B cell (primary cell): Measurements from ENCODE around the gene SLC2A1. TPM values are rescaled to one million over a fixed set of nuclear protein-coding genes. Genes with fewer than 3 reads are reported as not detected.

Experiments
- ATAC-seq: fragments of 200-7000 bp; cut with Tn5 transposase; one replicate; pipeline ENCODE4 v1.10.0; 2021; ENCODE audit warnings: low read depth, mild to moderate bottlenecking, moderate number of reproducible peaks, moderate library complexity
- CTCF ChIA-PET: fragments of 350-600 bp; sonication (Branson Sonifier 250); formaldehyde crosslinking; loops from one replicate; lab custom pipeline; 2021; ENCODE audit warnings: antibody characterized with exemption, inconsistent platforms; lab: Charles Lee
- POLR2A ChIA-PET: fragments of 350-600 bp; sonication (Branson Sonifier 250); formaldehyde crosslinking; loops from one replicate; lab custom pipeline; 2021; ENCODE audit warnings: antibody characterized with exemption; lab: Charles Lee
- DNase-seq: peaks from one replicate; pipeline ENCODE4 v3.0.0; 2013
- H2AFZ ChIP-seq: 2 replicates; pipeline ENCODE4 v1.6.1; 2012; ENCODE audit warnings: mild to moderate bottlenecking, low read depth, low read length; ENCODE audit not compliant: insufficient read depth, poor library complexity, severe bottlenecking
- H3K27ac ChIP-seq, 2 donors: 1 replicate in 1 of 2; 2 replicates in 1 of 2; pipeline ENCODE4 v1.5.1; 2012 to 2013; ENCODE audit warnings: low read length in 2 of 2, mild to moderate bottlenecking in 2 of 2, moderate library complexity in 1 of 2
- H3K27me3 ChIP-seq, 4 experiments: fragments of 200-600 bp in 1 of 4; sonication (generic) in 1 of 4; replicated peaks in 1 of 4; 1 replicate in 2 of 4; 2 replicates in 2 of 4; pipeline versions ENCODE4 v1.6.1 to v1.7.0; 2013 to 2016; ENCODE audit warnings: low read length in 3 of 4, mild to moderate bottlenecking in 2 of 4, mixed read lengths in 1 of 4, moderate library complexity in 1 of 4; ENCODE audit not compliant: insufficient read depth in 4 of 4, control insufficient read depth in 3 of 4; ENCODE audit errors: control extremely low read depth in 1 of 4
- H3K36me3 ChIP-seq, 2 experiments: replicated peaks in 1 of 2; 1 replicate in 1 of 2; 2 replicates in 1 of 2; pipeline versions ENCODE4 v1.6.1 to v1.7.1; 2013; ENCODE audit warnings: low read length in 1 of 2; ENCODE audit not compliant: insufficient read depth in 2 of 2, control insufficient read depth in 1 of 2; ENCODE audit errors: control extremely low read depth in 1 of 2, extremely low read depth in 1 of 2
- H3K4me1 ChIP-seq, 2 donors: fragments of 200-600 bp in 1 of 2; sonication (generic) in 1 of 2; 1 replicate in 1 of 2; 2 replicates in 1 of 2; pipeline versions ENCODE4 v1.5.1 to v1.6.1; 2013 to 2017; ENCODE audit warnings: low read length in 2 of 2; ENCODE audit not compliant: control insufficient read depth in 2 of 2, insufficient read depth in 2 of 2
- H3K4me2 ChIP-seq: replicated peaks from 2 replicates; pipeline ENCODE3; 2012; ENCODE audit warnings: mild to moderate bottlenecking, low read depth, low read length; ENCODE audit not compliant: poor library complexity, severe bottlenecking
- H3K4me3 ChIP-seq, 5 experiments: fragments of 200-600 bp in 1 of 5; sonication (generic) in 1 of 5; 1 replicate in 3 of 5; 2 replicates in 2 of 5; pipeline versions ENCODE4 v1.5.1 to v1.7.0; 2011 to 2016; ENCODE audit warnings: low read length in 4 of 5, mild to moderate bottlenecking in 4 of 5, low read depth in 2 of 5, control low read depth in 1 of 5, moderate library complexity in 1 of 5; ENCODE audit not compliant: insufficient read depth in 1 of 5; ENCODE audit errors: control extremely low read depth in 1 of 5, extremely low read depth in 1 of 5
- H3K79me2 ChIP-seq: fragments of 200-600 bp; sonication (generic); one replicate; pipeline ENCODE4 v1.6.0; 2016; ENCODE audit warnings: low read length; ENCODE audit not compliant: control insufficient read depth, insufficient read depth
- H3K9ac ChIP-seq: fragments of 200-600 bp; sonication (generic); 2 replicates; pipeline ENCODE4 v1.6.1; 2017; ENCODE audit warnings: mild to moderate bottlenecking, low read length, moderate library complexity
- H3K9me3 ChIP-seq, 3 donors: one replicate each; pipeline versions ENCODE4 v1.6.1 to v1.7.1; 2013; ENCODE audit warnings: low read length in 2 of 3; ENCODE audit not compliant: control insufficient read depth in 2 of 3, insufficient read depth in 1 of 3; ENCODE audit errors: control extremely low read depth in 1 of 3
- H4K20me1 ChIP-seq: 2 replicates; pipeline ENCODE4 v1.6.0; 2012; ENCODE audit warnings: mild to moderate bottlenecking, low read length; ENCODE audit not compliant: insufficient read depth, control insufficient read depth, poor library complexity, severe bottlenecking
- H3K27ac Mint-ChIP-seq: one replicate; pipeline ENCODE4 v1.8.0; 2021; ENCODE audit warnings: mixed read lengths
- H3K27me3 Mint-ChIP-seq: one replicate; pipeline ENCODE4 v1.8.0; 2021; ENCODE audit warnings: mixed read lengths
- H3K4me1 Mint-ChIP-seq: one replicate; pipeline ENCODE4 v1.8.0; 2021; ENCODE audit warnings: mixed read lengths
- H3K4me3 Mint-ChIP-seq: one replicate; pipeline ENCODE4 v1.8.0; 2021; ENCODE audit warnings: mixed read lengths
- H3K9me3 Mint-ChIP-seq: one replicate; pipeline ENCODE4 v1.8.0; 2022; ENCODE audit warnings: mixed read lengths; ENCODE audit not compliant: insufficient read depth
- CTCF ChIP-seq: fragments of 200-600 bp; IDR thresholded peaks from one replicate; pipeline ENCODE4 v1.8.0; 2022; ENCODE audit warnings: antibody characterized with exemption, mild to moderate bottlenecking
- EZH2 ChIP-seq: IDR thresholded peaks from 2 replicates; pipeline ENCODE4 v1.6.1; 2012; ENCODE audit warnings: borderline replicate concordance, low read depth, mild to moderate bottlenecking, moderate library complexity, low read length; ENCODE audit not compliant: insufficient read depth, poor library complexity, severe bottlenecking
- WGBS: methylation state at CpG from one replicate; pipeline ENCODE4 v1.1.5; 2013; ENCODE audit warnings: missing lambda C conversion rate; ENCODE audit not compliant: insufficient coverage; 5-methylcytosine and 5-hydroxymethylcytosine counted together
- intact Hi-C: fragments of 100-400 bp; cut with micrococcal nuclease; formaldehyde crosslinking; loops from one replicate; pipeline ENCODE4 v1.10.0; 2022
- polyA plus RNA-seq: library from polyadenylated mRNA; depleted of rRNA; stranded (reverse); fragments of >200 nt; gene quantifications from 2 replicates; pipeline ENCODE4 v1.2.3, GENCODE V29; 2012
- total RNA-seq, 2 donors: library from RNA; stranded (reverse); fragments of 120-200 nt in 1 of 2; gene quantifications; 1 replicate in 1 of 2; 2 replicates in 1 of 2; pipeline versions ENCODE4 v1.2.3 to v1.2.4, GENCODE V29; 2013 to 2022

SLC2A1 gene
- total and polyA plus RNA-seq, 2 donors (not counting 1 experiment from before 2014, with no cell fraction given), result 223 to 240 TPM

- ChIA-PET CTCF (interaction anchor here (0.7 to 21.2 kb wide), 35 partner anchors 8 to 491 kb away, joined by 3 to 1178 read pairs (median 6); partner anchors contain the start of genes CFAP57, EBNA1BP2 and SLC2A1), POLR2A (interaction anchor here (1.1 to 10.2 kb wide), 8 partner anchors 9 to 149 kb away, joined by 3 to 209 read pairs (median 14); partner anchors contain the start of gene SLC2A1)
- DNase-seq (no peak), ATAC-seq (no peak)
- Histone ChIP-seq H3K4me2 (peak overlapping the region; percentile 92), H3K27ac (peak overlapping the region; percentile 96 to 98), H3K9ac (peak overlapping the region; percentile 97), H3K4me1 (peaks cover 23% of the 10 kb centered on the region in 2 donors), H4K20me1 (peaks cover 7% of the 10 kb centered on the region), H3K27me3 (no peaks in the 10 kb centered on the region), H3K4me3 (peak overlapping the region; percentile 48 to 83 (median 80)), H3K36me3 (peaks cover 2 to 28% of the 10 kb centered on the region in 2 experiments), H3K9me3 (no peaks in the 10 kb centered on the region), H2AFZ (peak overlapping the region; percentile 84), H3K79me2 (peaks cover 8% of the 10 kb centered on the region)
- TF ChIP-seq EZH2 (no peak), CTCF (no peak)
- WGBS, result 0% methylated on average over 7 of the region's 14 CpGs
- Mint-ChIP-seq H3K27ac (peak overlapping the region; percentile 92), H3K27me3 (no peaks in the 10 kb centered on the region), H3K4me1 (peaks cover 38% of the 10 kb centered on the region), H3K4me3 (peak overlapping the region; percentile 86), H3K9me3 (no peaks in the 10 kb centered on the region)
- intact Hi-C loops, result loop anchor here (1.0 to 5.0 kb wide), 10 partner anchors 9 to 157 kb away; partner anchors contain the start of genes C1orf50, ERMAP, P3H1 and SVBP
Observed at GRCh38 chr1:42923367-42924081, 35.1 kb downstream of the SLC2A1 start.
